Ishikawa (cell line): Measurements from ENCODE around the gene PLPP7.

Experiments
- CEBPB ChIP-seq: IDR thresholded peaks from 2 replicates; pipeline ENCODE4 v1.6.1; 2012
- CREB1 ChIP-seq: IDR thresholded peaks from 2 replicates; pipeline ENCODE4 v1.6.1; 2012; ENCODE audit warnings: low read depth
- EGR1 ChIP-seq: IDR thresholded peaks from 2 replicates; pipeline ENCODE4 v1.6.1; 2012
- EP300 ChIP-seq: IDR thresholded peaks from 2 replicates; pipeline ENCODE4 v1.6.1; 2012; ENCODE audit warnings: borderline replicate concordance
- FOXM1 ChIP-seq: IDR thresholded peaks from 2 replicates; pipeline ENCODE4 v1.6.1; 2012; ENCODE audit warnings: low read depth, borderline replicate concordance
- MAX ChIP-seq: IDR thresholded peaks from 2 replicates; pipeline ENCODE4 v1.6.1; 2012
- NFIC ChIP-seq: IDR thresholded peaks from 2 replicates; pipeline ENCODE4 v1.6.1; 2012
- RAD21 ChIP-seq: IDR thresholded peaks from 2 replicates; pipeline ENCODE4 v1.6.1; 2012; ENCODE audit warnings: low read depth
- REST ChIP-seq: IDR thresholded peaks from 2 replicates; pipeline ENCODE4 v1.6.1; 2012; ENCODE audit warnings: low read depth, mild to moderate bottlenecking
- TAF1 ChIP-seq: IDR thresholded peaks from 2 replicates; pipeline ENCODE4 v1.6.1; 2012; ENCODE audit warnings: low read depth, mild to moderate bottlenecking
- TCF12 ChIP-seq: IDR thresholded peaks from 2 replicates; pipeline ENCODE4 v1.6.1; 2012; ENCODE audit warnings: low read depth
- TEAD4 ChIP-seq: IDR thresholded peaks from 2 replicates; pipeline ENCODE4 v1.6.1; 2012
- USF1 ChIP-seq: IDR thresholded peaks from 2 replicates; pipeline ENCODE4 v1.6.1; 2012
- YY1 ChIP-seq: IDR thresholded peaks from 2 replicates; pipeline ENCODE4 v1.6.1; 2012; ENCODE audit warnings: low read depth
- ZBTB7A ChIP-seq: IDR thresholded peaks from 2 replicates; pipeline ENCODE4 v1.6.1; 2012; ENCODE audit warnings: low read depth

The PLPP7 gene

GRCh38 chr9:131308452-131308851 lies 18.9 kb downstream of the PLPP7 start:
- TF ChIP-seq TAF1, result no peak
- no peak for TF ChIP-seq RAD21
- TF ChIP-seq USF1, result no peak
- TF ChIP-seq MAX, result no peak
- no peak for TF ChIP-seq EP300
- TF ChIP-seq EGR1, result no peak
- no peak for TF ChIP-seq FOXM1
- no peak for TF ChIP-seq CEBPB

GRCh38 chr9:131308906-131309529 lies 19.5 kb downstream of the PLPP7 start:
- no peak for TF ChIP-seq TAF1
- TF ChIP-seq CEBPB, result no peak
- no peak for TF ChIP-seq EGR1
- no peak for TF ChIP-seq USF1
- TF ChIP-seq TEAD4, result no peak
- no peak for TF ChIP-seq YY1
- no peak for TF ChIP-seq CREB1
- no peak for TF ChIP-seq MAX
- TF ChIP-seq EP300, result no peak
- no peak for TF ChIP-seq REST
- TF ChIP-seq FOXM1, result no peak
- TF ChIP-seq TCF12, result no peak
- no peak for TF ChIP-seq ZBTB7A
- no peak for TF ChIP-seq RAD21
- no peak for TF ChIP-seq NFIC

GRCh38 chr9:131309530-131310276 lies 20.2 kb downstream of the PLPP7 start:
- TF ChIP-seq MAX (no peak), TAF1 (no peak), EP300 (no peak), EGR1 (no peak), CEBPB (no peak), TCF12 (no peak), NFIC (no peak), FOXM1 (no peak), RAD21 (no peak), TEAD4 (no peak), REST (no peak), CREB1 (no peak), ZBTB7A (no peak), USF1 (no peak), YY1 (no peak)

GRCh38 chr9:131310833-131311554 lies 21.5 kb downstream of the PLPP7 start:
- peak; percentile 62; the same call in 1 of the 2 replicates for TF ChIP-seq REST
- TF ChIP-seq ZBTB7A, result no peak
